ENCODE results near the gene SEMA3D.

DNA sequence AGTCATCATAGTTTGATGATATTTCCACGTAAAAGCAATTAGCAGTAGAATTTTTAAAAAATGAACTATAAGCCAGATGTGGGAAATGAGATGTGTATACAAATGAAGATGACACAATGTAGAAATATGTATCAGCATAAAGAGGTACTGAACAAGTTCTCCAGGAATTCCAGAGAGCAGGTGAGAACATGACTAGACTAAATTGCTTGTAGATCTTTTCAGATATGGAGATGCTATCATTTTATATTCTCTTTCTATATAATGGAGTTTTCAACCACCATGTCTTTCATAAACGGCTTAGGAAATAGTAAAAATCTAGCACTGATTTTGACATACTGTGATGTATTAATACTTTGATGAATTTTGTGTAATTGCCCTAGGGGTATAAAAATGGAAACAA lies 130.9 kb downstream of the SEMA3D start:
- TF ChIP-seq RAD21 (conservative IDR thresholded peaks at IDR 0.05) (no peak), POLR2AphosphoS5 (IDR thresholded peaks at IDR 0.05) (no peak), TAF1 (IDR thresholded peaks at IDR 0.05; ENCODE audit: low read depth) (no peak), SMC3 (conservative IDR thresholded peaks at IDR 0.05; ENCODE audit: poor library complexity) (no peak), MXI1 (conservative IDR thresholded peaks at IDR 0.05; ENCODE audit: poor library complexity, severe bottlenecking) (no peak)
- TF ChIP-seq, protein P1, sequence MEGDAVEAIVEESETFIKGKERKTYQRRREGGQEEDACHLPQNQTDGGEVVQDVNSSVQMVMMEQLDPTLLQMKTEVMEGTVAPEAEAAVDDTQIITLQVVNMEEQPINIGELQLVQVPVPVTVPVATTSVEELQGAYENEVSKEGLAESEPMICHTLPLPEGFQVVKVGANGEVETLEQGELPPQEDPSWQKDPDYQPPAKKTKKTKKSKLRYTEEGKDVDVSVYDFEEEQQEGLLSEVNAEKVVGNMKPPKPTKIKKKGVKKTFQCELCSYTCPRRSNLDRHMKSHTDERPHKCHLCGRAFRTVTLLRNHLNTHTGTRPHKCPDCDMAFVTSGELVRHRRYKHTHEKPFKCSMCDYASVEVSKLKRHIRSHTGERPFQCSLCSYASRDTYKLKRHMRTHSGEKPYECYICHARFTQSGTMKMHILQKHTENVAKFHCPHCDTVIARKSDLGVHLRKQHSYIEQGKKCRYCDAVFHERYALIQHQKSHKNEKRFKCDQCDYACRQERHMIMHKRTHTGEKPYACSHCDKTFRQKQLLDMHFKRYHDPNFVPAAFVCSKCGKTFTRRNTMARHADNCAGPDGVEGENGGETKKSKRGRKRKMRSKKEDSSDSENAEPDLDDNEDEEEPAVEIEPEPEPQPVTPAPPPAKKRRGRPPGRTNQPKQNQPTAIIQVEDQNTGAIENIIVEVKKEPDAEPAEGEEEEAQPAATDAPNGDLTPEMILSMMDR (IDR thresholded peaks at IDR 0.05; ENCODE audit: poor library complexity, severe bottlenecking), result no peak
- TF ChIP-seq, protein P2, sequence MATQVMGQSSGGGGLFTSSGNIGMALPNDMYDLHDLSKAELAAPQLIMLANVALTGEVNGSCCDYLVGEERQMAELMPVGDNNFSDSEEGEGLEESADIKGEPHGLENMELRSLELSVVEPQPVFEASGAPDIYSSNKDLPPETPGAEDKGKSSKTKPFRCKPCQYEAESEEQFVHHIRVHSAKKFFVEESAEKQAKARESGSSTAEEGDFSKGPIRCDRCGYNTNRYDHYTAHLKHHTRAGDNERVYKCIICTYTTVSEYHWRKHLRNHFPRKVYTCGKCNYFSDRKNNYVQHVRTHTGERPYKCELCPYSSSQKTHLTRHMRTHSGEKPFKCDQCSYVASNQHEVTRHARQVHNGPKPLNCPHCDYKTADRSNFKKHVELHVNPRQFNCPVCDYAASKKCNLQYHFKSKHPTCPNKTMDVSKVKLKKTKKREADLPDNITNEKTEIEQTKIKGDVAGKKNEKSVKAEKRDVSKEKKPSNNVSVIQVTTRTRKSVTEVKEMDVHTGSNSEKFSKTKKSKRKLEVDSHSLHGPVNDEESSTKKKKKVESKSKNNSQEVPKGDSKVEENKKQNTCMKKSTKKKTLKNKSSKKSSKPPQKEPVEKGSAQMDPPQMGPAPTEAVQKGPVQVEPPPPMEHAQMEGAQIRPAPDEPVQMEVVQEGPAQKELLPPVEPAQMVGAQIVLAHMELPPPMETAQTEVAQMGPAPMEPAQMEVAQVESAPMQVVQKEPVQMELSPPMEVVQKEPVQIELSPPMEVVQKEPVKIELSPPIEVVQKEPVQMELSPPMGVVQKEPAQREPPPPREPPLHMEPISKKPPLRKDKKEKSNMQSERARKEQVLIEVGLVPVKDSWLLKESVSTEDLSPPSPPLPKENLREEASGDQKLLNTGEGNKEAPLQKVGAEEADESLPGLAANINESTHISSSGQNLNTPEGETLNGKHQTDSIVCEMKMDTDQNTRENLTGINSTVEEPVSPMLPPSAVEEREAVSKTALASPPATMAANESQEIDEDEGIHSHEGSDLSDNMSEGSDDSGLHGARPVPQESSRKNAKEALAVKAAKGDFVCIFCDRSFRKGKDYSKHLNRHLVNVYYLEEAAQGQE (IDR thresholded peaks at IDR 0.05; ENCODE audit: borderline replicate concordance), result no peak

All from neural cell (in vitro differentiated cells).